Endothelial cell of coronary artery (primary cell): ENCODE results near the gene GRP. TPM values are rescaled to one million over a fixed set of nuclear protein-coding genes. Genes with fewer than 3 reads are reported as not detected.

Experiments used
- total RNA-seq: library from RNA; depleted of rRNA; stranded (reverse); fragments of >200 nt; gene quantifications from 2 replicates; pipeline ENCODE4 v1.2.3, GENCODE V29; 2014

Gene GRP
- total RNA-seq, result not detected in 2 replicates

GRCh38 chr18:59219672-59220163 lies at the start of gene GRP:
Gene GRP, plus strand, starts transcription at chr18:59220158. Its CDS starts 108 bp downstream, at chr18:59220266.

DNA sequence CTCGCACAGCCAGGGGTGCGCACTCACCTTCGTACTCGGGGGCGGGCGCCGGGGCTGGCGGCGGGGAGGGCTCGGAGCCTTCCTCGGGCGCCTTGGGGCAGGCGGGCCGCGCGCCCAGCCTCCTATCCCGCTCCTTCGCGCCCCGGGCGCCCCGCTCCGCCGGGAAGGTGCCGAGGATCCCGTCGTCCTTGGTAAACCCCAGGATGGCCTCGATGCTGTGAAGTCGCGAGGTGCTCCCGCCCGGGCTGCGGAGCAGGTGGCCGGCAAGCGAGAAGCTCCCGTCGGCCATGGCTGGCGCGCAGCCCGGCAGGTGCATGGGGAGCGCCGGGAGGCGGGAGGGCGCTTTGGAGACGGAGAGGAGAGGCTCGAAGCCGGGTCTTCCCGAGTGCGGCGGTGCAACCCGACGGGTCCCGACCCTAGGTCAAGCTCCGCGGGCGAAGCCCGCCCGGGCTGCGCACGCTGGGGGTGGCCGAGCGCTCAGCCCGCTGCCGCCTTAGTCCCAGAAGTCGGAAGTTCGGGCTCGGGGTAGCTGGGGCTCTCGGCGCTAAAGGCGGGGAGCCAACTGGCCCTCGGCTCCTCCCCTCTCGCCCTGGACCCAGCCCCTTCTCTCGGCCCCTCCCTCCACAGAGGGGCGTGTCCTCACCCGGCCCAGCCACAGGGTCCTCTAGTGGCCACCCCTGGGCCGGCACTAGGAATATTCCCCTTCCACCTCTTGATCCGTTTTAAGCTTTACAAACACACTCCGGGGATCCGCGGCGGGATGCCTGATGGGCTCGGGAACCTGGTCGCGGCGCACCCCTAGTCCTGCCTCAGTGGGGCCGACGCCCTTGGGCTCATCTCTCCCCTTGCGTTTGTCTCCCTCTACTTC lies 53.2 kb downstream of the GRP start, which contains the start of gene RAX:
Gene RAX, minus strand, starts transcription at position 564 of the 868 bp plus-strand sequence. Its CDS starts 248 bp downstream, at position 316.

Other genes starting within 250 kb of the GRP start
- gene SEC11C, start 80.3 kb upstream of the GRP start, total RNA-seq, result 20.8 and 24.2 TPM in 2 replicates
- gene RAX, start 53.3 kb downstream of the GRP start, total RNA-seq, result not detected in 2 replicates
- not detected in 2 replicates for gene CPLX4, start 98.5 kb downstream of the GRP start, total RNA-seq
- 110 and 147 TPM in 2 replicates for gene LMAN1, start 139.1 kb downstream of the GRP start, total RNA-seq